ENCODE data around the gene GALNTL6.

Gene GALNTL6

DNA sequence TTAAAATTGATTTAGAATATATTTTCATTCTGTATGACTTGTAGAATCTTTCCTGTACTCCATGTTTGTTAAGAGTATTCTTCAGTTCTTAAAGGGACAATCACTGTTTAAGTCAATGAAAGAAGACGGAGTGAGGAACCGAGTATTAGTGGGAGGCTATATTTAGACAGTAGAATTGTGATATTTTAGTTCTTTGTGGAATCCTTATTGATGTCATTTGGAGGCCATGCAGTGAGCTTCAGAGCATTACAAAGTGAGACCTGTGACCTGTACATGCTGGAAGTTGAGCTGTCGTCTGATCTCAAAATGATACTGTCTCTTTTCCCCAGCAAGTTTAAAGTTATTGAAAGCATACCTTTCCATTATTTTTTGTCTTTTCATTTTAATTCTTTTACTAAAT, 394.7 kb downstream of the GALNTL6 start:
- DNase-seq (ENCODE audit: low read depth), result no peak

DNA sequence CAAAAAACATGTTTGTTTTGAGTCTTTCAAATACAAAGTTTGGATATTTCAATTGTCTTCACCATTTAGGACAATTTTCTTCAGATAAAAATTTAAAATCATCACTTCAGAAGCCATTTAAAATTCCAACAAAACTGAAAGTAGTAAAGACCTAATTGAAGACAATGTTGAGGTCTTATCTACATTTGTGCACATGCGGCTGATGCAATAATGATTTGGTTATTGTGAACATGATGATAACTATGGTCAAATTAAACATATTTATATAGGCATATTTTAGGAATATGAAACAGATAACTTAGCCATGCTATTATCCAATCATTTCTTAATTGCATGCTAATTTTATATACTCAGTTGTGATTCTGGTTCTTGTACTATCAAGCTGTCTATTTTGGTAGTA, 407.5 kb downstream of the GALNTL6 start:
- DNase-seq (ENCODE audit: low read depth), result no peak

GRCh38 chr4:172225457-172225856, 412.3 kb downstream of the GALNTL6 start:
- DNase-seq (ENCODE audit: low read depth), result no peak

- DNase-seq (ENCODE audit: low read depth), result peak; percentile 2
Observed at GRCh38 chr4:172232966-172233365, 419.8 kb downstream of the GALNTL6 start.

DNA sequence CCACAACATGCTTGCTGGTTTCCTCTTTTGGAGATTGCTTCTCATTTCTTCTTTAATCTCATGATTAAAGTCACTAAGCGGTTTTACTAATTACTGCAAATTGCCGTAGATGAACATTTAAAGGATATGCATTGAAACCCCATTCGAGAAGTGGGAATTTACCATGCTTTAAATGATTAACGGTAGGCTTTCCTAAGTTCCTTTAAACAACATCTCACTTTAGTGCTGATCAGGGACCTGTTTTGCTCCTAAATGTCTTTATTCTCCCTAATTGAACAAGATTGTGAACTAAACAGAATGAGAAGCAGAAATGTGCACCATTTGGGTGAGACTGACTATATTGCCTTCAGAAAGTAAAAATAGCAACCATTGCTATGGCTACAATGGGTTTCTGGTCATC, 430.3 kb downstream of the GALNTL6 start:
- DNase-seq (ENCODE audit: low read depth), result no peak

DNA sequence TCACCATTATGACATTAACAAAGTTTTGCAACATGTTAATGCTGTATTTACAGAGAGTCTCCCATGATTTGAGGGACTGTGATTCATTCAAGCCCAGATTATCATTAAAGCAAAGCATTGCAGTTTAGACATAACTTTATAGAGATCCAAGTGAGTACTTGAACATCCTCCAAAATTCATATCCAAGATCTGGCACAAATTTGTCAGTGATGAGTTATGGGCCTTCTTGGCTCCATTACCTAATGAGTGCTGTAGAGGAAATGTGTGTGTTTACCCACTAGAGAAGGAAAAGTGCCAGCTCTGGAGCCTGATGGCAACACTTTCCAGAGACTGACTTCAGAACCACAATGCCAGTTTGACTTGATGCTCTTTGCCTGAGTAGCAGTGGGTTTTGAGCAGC, 432.3 kb downstream of the GALNTL6 start:
- no peak for DNase-seq (ENCODE audit: low read depth)

DNA sequence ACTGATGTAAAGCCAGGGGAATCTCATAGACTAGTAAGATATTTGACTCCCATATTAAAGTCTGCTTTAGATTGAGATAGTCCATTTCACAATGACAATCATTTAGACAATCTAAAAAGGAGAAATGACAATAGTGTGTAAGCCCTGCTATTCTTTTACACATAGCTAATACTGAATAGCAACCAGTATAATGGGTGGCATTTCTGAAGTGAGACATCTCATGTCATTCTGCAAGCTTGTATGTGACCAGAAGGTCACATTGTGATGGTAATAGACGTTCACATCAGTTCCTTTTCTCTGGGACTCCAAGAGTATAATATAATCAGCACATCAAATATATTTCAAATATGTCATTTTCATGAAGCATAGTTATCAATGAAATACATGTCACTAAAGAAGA, 440.2 kb downstream of the GALNTL6 start:
- no peak for DNase-seq (ENCODE audit: low read depth)

DNA sequence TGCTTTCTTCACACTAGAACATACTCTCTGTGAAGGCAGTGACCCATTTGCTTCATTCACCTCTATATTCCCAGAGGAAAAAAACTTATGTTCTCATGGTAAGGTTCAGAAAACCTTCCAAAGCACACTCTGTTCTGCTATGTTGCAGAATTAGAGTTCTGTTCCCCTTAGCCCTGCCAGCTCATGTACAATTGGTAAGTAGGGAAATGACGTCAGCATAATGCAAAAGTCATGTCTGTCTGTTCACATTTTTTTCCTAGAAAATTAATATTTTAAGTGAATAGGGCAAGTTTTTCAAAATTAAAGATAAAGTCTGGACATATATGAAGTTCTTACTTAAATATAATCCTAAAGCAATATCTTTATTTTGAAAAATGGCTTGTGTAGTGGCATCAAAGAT, 443.6 kb downstream of the GALNTL6 start:
- DNase-seq (ENCODE audit: low read depth), result no peak

DNA sequence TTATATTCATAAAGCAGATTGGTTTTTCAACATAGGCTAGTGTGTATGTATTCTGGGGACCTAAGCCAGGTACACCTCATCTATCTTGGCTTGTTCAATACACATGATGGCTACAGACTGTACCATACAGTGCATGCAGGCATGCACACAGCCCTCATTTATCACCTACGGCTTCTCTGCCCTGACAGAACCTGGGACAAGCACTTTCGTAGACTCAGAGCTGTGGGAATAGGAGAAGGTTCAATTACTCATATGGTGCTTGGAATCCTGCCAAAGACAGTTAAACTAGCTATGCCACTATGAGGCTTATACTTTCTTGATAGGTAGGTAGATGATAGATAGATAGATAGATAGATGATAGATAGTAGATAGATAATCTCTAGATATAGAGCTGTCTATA, 457.2 kb downstream of the GALNTL6 start:
- peak; percentile 5 for DNase-seq (ENCODE audit: low read depth)

- DNase-seq (ENCODE audit: low read depth), result no peak
Observed at GRCh38 chr4:172287117-172287516, 473.9 kb downstream of the GALNTL6 start.

DNA sequence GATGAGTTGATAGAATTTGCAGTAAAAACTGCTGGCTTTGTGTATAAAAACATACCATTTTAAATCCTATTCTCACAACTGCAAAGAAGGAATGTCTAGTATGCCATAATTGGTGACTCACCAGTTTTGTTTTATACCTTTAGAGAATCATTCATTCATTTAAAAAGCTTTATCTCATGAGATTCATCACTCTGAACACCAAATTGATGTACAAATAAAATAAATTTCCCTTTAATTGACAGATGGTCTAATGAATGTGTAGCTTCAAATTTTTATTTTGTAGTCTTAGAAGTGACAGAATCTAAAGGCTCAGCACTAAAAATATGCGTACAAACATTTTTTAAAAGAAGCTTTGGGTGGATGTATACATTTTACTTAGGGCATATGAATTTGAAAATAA, 492.5 kb downstream of the GALNTL6 start:
- no peak for DNase-seq (ENCODE audit: low read depth)

DNA sequence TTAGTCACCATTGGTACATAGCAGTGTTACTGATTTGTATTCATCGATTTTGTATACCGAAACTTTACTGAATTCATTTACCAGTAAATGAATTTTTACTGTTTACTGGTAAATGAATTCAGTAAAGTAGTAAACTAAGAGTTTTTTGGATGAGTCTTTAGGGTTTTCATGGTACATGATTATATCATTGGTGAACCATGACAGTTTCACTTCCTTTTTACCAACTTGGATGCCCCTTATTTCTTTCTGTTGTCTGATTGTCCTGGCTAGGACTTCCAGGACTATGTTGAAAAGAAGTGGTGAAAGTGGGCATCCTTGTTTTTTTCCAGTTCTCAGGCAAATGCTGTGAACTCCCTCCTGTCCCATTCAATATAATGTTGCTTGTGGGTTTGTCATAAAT, 494.9 kb downstream of the GALNTL6 start:
- DNase-seq (ENCODE audit: low read depth), result no peak

- no peak for DNase-seq (ENCODE audit: low read depth)
Observed at GRCh38 chr4:172311682-172312081, 498.5 kb downstream of the GALNTL6 start.

GRCh38 chr4:172323288-172323687, 510.1 kb downstream of the GALNTL6 start:
- DNase-seq (ENCODE audit: low read depth), result no peak

GRCh38 chr4:172344308-172344938, 531.2 kb downstream of the GALNTL6 start:
- no peak for DNase-seq (ENCODE audit: low read depth)

DNA sequence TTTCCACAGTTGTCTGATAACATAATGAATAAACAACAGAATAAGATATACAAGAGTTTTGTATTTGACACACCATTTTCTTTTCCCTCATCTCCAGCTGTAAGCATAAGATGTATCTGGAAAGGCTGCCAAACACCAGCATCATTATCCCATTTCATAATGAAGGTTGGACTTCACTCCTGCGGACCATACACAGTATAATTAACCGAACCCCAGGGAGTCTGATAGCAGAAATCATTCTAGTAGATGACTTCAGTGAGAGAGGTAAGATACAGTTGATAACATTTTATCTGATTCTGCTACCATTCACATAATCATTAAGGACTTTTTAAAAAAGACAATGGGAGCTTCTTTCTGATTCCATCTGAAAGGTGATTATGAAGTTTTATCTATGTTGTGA, 535.2 kb downstream of the GALNTL6 start:
- DNase-seq (ENCODE audit: low read depth), result no peak

GRCh38 chr4:172352356-172352755, 539.2 kb downstream of the GALNTL6 start:
- no peak for DNase-seq (ENCODE audit: low read depth)

DNA sequence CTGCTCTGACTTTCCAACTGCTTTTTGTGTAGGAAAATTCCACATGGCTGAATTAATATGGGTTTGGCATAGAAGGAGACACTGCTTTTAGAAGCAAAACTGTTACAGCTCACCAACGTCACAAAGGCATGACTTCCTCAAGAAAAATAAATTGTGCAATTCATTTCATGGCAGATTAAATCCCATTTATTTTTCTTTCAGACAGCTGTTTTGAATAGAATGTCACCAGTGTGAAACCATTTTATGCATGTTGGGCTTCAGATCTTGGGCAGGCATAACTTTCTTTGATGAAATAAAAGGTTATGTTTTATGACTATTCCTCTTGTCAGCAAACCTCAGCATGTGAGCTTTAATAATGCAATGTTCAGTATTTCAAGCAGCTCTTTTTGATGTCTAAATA, 542.8 kb downstream of the GALNTL6 start:
- DNase-seq (ENCODE audit: low read depth), result no peak

DNA sequence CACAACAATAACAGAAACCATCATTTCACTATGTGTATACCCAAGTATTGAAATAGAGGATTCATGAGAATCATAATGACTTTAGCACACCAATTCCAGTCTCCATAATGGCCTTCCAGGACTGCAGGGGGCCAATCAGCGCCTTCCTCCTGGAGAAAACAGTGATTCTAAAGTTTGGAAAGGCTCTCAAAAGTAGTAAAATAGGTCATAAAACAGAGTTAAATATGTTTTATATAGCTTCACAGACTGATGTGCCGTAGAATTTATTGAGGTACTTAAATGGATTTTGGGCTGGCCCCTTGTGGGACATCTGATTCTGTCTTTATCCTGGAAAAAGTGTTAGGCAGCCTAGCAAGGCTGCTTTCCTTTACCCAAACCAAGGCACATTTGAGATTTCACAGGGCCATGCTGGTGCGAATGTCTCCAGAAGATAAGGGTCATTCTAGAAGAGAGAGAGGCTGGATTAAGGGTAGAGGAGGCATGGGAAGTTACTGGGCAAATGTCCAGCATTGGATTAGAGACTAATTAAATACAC, 543.9 kb downstream of the GALNTL6 start:
- no peak for DNase-seq (ENCODE audit: low read depth)

- no peak for DNase-seq (ENCODE audit: low read depth)
Observed at GRCh38 chr4:172362569-172362968, 549.4 kb downstream of the GALNTL6 start.

- DNase-seq (ENCODE audit: low read depth), result no peak
Observed at GRCh38 chr4:172369471-172369959, 556.3 kb downstream of the GALNTL6 start.

- no peak for DNase-seq (ENCODE audit: low read depth)
Observed at GRCh38 chr4:172377486-172378140, 564.4 kb downstream of the GALNTL6 start.

DNA sequence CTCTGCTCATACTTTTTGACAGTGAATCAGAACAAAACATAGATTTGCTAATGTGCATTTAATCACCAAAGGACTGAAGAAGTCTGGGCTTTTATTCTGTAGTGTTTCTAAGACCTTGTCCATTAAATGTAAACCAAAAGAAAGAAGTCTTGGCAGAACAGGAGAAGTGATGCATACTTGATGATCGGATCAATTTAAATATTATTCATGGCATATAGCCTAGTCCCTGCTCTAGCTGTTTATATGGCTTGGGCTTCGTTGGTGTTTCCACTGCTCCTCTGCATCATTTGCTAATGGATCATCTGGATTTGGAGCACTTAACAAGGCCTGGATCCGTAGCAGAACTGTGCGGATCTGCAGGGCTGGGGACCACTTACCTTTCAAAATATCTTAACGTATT, 566.6 kb downstream of the GALNTL6 start:
- DNase-seq (ENCODE audit: low read depth), result no peak

GRCh38 chr4:172390331-172390730, 577.1 kb downstream of the GALNTL6 start:
- no peak for DNase-seq (ENCODE audit: low read depth)
